ENCODE measurements around the gene TRAPPC14.
"Not testable (repeated sequence)": the region's sequence is repeated elsewhere in the genome, so short reads cannot be mapped to it uniquely, and the experiment has no call there.

The TRAPPC14 gene

DNA sequence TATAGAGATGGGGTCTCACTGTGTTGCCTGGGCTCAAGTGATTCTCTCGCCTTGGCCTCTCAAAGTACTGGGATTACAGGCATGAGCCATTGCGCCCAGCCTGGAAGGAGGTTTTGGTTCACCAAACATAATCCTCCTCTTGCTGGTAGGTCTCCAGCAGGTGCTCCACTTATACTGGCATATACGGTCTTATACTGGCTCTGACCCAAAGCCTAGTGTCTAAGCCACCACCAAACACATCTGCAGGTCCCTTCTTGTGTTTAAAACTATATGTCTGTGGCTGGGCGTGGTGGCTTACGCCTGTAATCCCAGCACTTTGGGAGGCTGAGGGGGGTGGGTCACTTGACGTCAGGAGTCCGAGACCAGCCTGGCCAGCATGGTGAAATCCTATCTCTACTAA, 26.4 kb downstream of the TRAPPC14 start:
- Histone ChIP-seq H3K9me3 (replicated peaks in 1 of 2; ENCODE audit: control insufficient read depth in 2 of 2, insufficient read depth in 1 of 2, low read depth in 1 of 2, low read length in 2 of 2) (no peaks in the 10 kb centered on the region), H3K4me1 (ENCODE audit: control insufficient read depth in 2 of 2, insufficient read depth in 1 of 2, low read depth in 1 of 2, low read length in 2 of 2) (peaks cover 3 to 5% of the 10 kb centered on the region in 2 donors), H3K4ac (ENCODE audit: low read length) (no peak overlapping the region), H2BK120ac (ENCODE audit: low read depth, low read length) (no peak overlapping the region), H3K18ac (ENCODE audit: low read length) (no peak overlapping the region), H4K91ac (ENCODE audit: low read depth, low read length, poor library complexity) (no peak overlapping the region), H2BK12ac (ENCODE audit: low read length) (no peak overlapping the region), H2BK15ac (ENCODE audit: low read length) (no peak overlapping the region), H2BK5ac (ENCODE audit: low read length) (no peak overlapping the region), H3K27me3 (ENCODE audit: control insufficient read depth in 3 of 3, insufficient read depth in 3 of 3, low read depth in 1 of 3, low read length in 3 of 3) (peaks cover 0 to 15% (median 0%) of the 10 kb centered on the region in 3 experiments), H2AK5ac (ENCODE audit: low read depth, low read length) (no peak overlapping the region), H3K4me3 (ENCODE audit: low read length in 2 of 2) (no peak overlapping the region), H3K23ac (ENCODE audit: low read depth, low read length, poor library complexity) (no peak overlapping the region), H4K8ac (ENCODE audit: low read depth, low read length) (no peak overlapping the region), H2AFZ (ENCODE audit: low read length) (peak overlapping the region; percentile 21), H3K36me3 (replicated peaks in 1 of 2; ENCODE audit: control insufficient read depth in 2 of 2, insufficient read depth in 2 of 2, low read length in 2 of 2) (no peaks in the 10 kb centered on the region), H3K14ac (ENCODE audit: low read length) (no peak overlapping the region), H3K9ac (ENCODE audit: low read depth, low read length, poor library complexity) (no peak overlapping the region), H3K79me1 (ENCODE audit: low read depth, low read length) (no peaks in the 10 kb centered on the region), H3K4me2 (ENCODE audit: insufficient read depth, low read length, poor library complexity, severe bottlenecking) (no peak overlapping the region), H3K27ac (replicated peaks; ENCODE audit: low read length) (no peak overlapping the region)
- DNase-seq (ENCODE audit: low spot score): no peak
- WGBS, 2 donors (ENCODE audit: extremely low coverage in 2 of 2, insufficient read length in 2 of 2, insufficient replicate concordance in 1 of 2): no CpG with 5 or more reads among the region's 7 CpGs

- H3K79me1 ChIP-seq (ENCODE audit: low read depth, low read length): no peaks in the 10 kb centered on the region
- peak; percentile 74 for DNase-seq (ENCODE audit: low spot score)
- no peak overlapping the region for H3K4ac ChIP-seq (ENCODE audit: low read length)
- H3K4me3 ChIP-seq (ENCODE audit: low read length in 2 of 2): no peak overlapping the region
- no peak overlapping the region for H2BK15ac ChIP-seq (ENCODE audit: low read length)
- no peaks in the 10 kb centered on the region for H3K36me3 ChIP-seq (replicated peaks in 1 of 2; ENCODE audit: control insufficient read depth in 2 of 2, insufficient read depth in 2 of 2, low read length in 2 of 2)
- no peak overlapping the region for H4K8ac ChIP-seq (ENCODE audit: low read depth, low read length)
- no peak overlapping the region for H3K14ac ChIP-seq (ENCODE audit: low read length)
- H3K4me1 ChIP-seq (ENCODE audit: control insufficient read depth in 2 of 2, insufficient read depth in 1 of 2, low read depth in 1 of 2, low read length in 2 of 2): peaks cover 3 to 6% of the 10 kb centered on the region in 2 donors
- no peak overlapping the region for H2BK5ac ChIP-seq (ENCODE audit: low read length)
- no peak overlapping the region for H4K91ac ChIP-seq (ENCODE audit: low read depth, low read length, poor library complexity)
- no peak overlapping the region for H2AK5ac ChIP-seq (ENCODE audit: low read depth, low read length)
- WGBS, 2 donors (ENCODE audit: extremely low coverage in 2 of 2, insufficient read length in 2 of 2, insufficient replicate concordance in 1 of 2): no CpG with 5 or more reads among the region's 24 CpGs
- H3K18ac ChIP-seq (ENCODE audit: low read length): no peak overlapping the region
- peak overlapping the region; percentile 88 for H2AFZ ChIP-seq (ENCODE audit: low read length)
- H3K27me3 ChIP-seq (ENCODE audit: control insufficient read depth in 3 of 3, insufficient read depth in 3 of 3, low read depth in 1 of 3, low read length in 3 of 3): peaks cover 0 to 15% (median 0%) of the 10 kb centered on the region in 3 experiments
- no peak overlapping the region for H3K27ac ChIP-seq (replicated peaks; ENCODE audit: low read length)
- no peak overlapping the region for H3K23ac ChIP-seq (ENCODE audit: low read depth, low read length, poor library complexity)
- H2BK12ac ChIP-seq (ENCODE audit: low read length): no peak overlapping the region
- H3K9ac ChIP-seq (ENCODE audit: low read depth, low read length, poor library complexity): no peak overlapping the region
- H2BK120ac ChIP-seq (ENCODE audit: low read depth, low read length): no peak overlapping the region
- no peaks in the 10 kb centered on the region for H3K9me3 ChIP-seq (replicated peaks in 1 of 2; ENCODE audit: control insufficient read depth in 2 of 2, insufficient read depth in 1 of 2, low read depth in 1 of 2, low read length in 2 of 2)
- H3K4me2 ChIP-seq (ENCODE audit: insufficient read depth, low read length, poor library complexity, severe bottlenecking): no peak overlapping the region
Measured at GRCh38 chr7:100130608-100131453, 27.7 kb downstream of the TRAPPC14 start.

DNA sequence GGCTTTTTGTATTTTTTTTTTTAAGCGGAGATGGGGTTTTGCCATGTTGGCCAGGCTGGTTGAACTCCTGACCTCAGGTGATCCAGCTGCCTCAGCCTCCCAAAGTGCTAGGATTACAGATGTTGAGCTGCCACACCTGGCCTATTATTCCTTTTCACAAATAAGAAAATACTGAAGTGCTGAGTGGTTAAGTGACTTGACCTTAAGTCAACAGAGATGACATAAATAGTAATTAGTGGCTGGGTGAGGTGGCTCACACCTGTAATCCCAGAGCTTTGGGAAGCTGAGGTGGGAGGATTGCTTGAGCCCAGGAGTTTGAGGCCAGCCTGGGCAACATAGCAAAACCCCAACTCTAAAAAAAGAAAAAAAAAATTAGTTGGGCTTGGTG, 28.3 kb downstream of the TRAPPC14 start:
- not testable (repeated sequence) for H3K79me1 ChIP-seq (ENCODE audit: low read depth, low read length); H3K4ac ChIP-seq (ENCODE audit: low read length); H3K4me2 ChIP-seq (ENCODE audit: insufficient read depth, low read length, poor library complexity, severe bottlenecking); H3K9me3 ChIP-seq (replicated peaks in 1 of 2; ENCODE audit: control insufficient read depth in 2 of 2, insufficient read depth in 1 of 2, low read depth in 1 of 2, low read length in 2 of 2); H2BK15ac ChIP-seq (ENCODE audit: low read length); H2BK5ac ChIP-seq (ENCODE audit: low read length); H4K91ac ChIP-seq (ENCODE audit: low read depth, low read length, poor library complexity); H3K9ac ChIP-seq (ENCODE audit: low read depth, low read length, poor library complexity); H2BK12ac ChIP-seq (ENCODE audit: low read length); H2AFZ ChIP-seq (ENCODE audit: low read length); H3K4me1 ChIP-seq (ENCODE audit: control insufficient read depth in 2 of 2, insufficient read depth in 1 of 2, low read depth in 1 of 2, low read length in 2 of 2); H2AK5ac ChIP-seq (ENCODE audit: low read depth, low read length); H3K23ac ChIP-seq (ENCODE audit: low read depth, low read length, poor library complexity); H3K36me3 ChIP-seq (replicated peaks in 1 of 2; ENCODE audit: control insufficient read depth in 2 of 2, insufficient read depth in 2 of 2, low read length in 2 of 2); H2BK120ac ChIP-seq (ENCODE audit: low read depth, low read length); H4K8ac ChIP-seq (ENCODE audit: low read depth, low read length); H3K18ac ChIP-seq (ENCODE audit: low read length); H3K4me3 ChIP-seq (ENCODE audit: low read length in 2 of 2); H3K14ac ChIP-seq (ENCODE audit: low read length); DNase-seq (ENCODE audit: low spot score); H3K27ac ChIP-seq (replicated peaks; ENCODE audit: low read length)
- no CpG with 5 or more reads among the region's 1 CpG for WGBS, 2 donors (ENCODE audit: extremely low coverage in 2 of 2, insufficient read length in 2 of 2, insufficient replicate concordance in 1 of 2)
- peaks cover 0 to 15% (median 0%) of the 10 kb centered on the region in 3 experiments for H3K27me3 ChIP-seq (ENCODE audit: control insufficient read depth in 3 of 3, insufficient read depth in 3 of 3, low read depth in 1 of 3, low read length in 3 of 3)

DNA sequence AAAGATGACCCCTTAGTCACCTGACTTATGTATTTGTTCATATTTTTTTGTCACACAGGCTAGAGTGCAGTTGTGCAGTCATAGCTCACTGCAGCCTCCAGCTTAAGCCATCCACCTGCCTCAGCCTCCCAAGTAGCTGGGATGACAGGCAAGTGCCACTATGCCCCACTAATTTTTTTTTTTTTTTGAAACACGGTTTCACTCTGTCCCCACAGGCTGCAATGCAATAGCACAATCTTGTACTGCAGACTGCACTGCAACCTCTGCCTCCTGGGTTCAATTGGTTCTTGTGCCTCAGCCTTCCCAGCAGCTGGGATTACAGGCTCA, 29.9 kb downstream of the TRAPPC14 start:
- no peak overlapping the region for H3K4me2 ChIP-seq (ENCODE audit: insufficient read depth, low read length, poor library complexity, severe bottlenecking)
- H3K27me3 ChIP-seq (ENCODE audit: control insufficient read depth in 3 of 3, insufficient read depth in 3 of 3, low read depth in 1 of 3, low read length in 3 of 3): peaks cover 0 to 15% (median 0%) of the 10 kb centered on the region in 3 experiments
- no peak overlapping the region for H3K14ac ChIP-seq (ENCODE audit: low read length)
- no peak overlapping the region for H2BK120ac ChIP-seq (ENCODE audit: low read depth, low read length)
- H2BK5ac ChIP-seq (ENCODE audit: low read length): no peak overlapping the region
- no peak overlapping the region for H3K18ac ChIP-seq (ENCODE audit: low read length)
- H4K8ac ChIP-seq (ENCODE audit: low read depth, low read length): no peak overlapping the region
- H3K36me3 ChIP-seq (replicated peaks in 1 of 2; ENCODE audit: control insufficient read depth in 2 of 2, insufficient read depth in 2 of 2, low read length in 2 of 2): peaks cover 4 to 17% of the 10 kb centered on the region in 2 donors
- no peak overlapping the region for H3K23ac ChIP-seq (ENCODE audit: low read depth, low read length, poor library complexity)
- H3K4me1 ChIP-seq (ENCODE audit: control insufficient read depth in 2 of 2, insufficient read depth in 1 of 2, low read depth in 1 of 2, low read length in 2 of 2): peaks cover 3 to 6% of the 10 kb centered on the region in 2 donors
- peak overlapping the region in 1 of 2 donors; percentile 2 for H3K4me3 ChIP-seq (ENCODE audit: low read length in 2 of 2)
- no peak overlapping the region for H2AK5ac ChIP-seq (ENCODE audit: low read depth, low read length)
- H3K79me1 ChIP-seq (ENCODE audit: low read depth, low read length): peaks cover 2% of the 10 kb centered on the region
- no CpG with 5 or more reads among the region's 1 CpG for WGBS, 2 donors (ENCODE audit: extremely low coverage in 2 of 2, insufficient read length in 2 of 2, insufficient replicate concordance in 1 of 2)
- H4K91ac ChIP-seq (ENCODE audit: low read depth, low read length, poor library complexity): no peak overlapping the region
- H2AFZ ChIP-seq (ENCODE audit: low read length): no peak overlapping the region
- H3K27ac ChIP-seq (replicated peaks; ENCODE audit: low read length): no peak overlapping the region
- DNase-seq (ENCODE audit: low spot score): no peak
- H3K9me3 ChIP-seq (replicated peaks in 1 of 2; ENCODE audit: control insufficient read depth in 2 of 2, insufficient read depth in 1 of 2, low read depth in 1 of 2, low read length in 2 of 2): no peaks in the 10 kb centered on the region
- H3K9ac ChIP-seq (ENCODE audit: low read depth, low read length, poor library complexity): no peak overlapping the region
- H2BK15ac ChIP-seq (ENCODE audit: low read length): no peak overlapping the region
- no peak overlapping the region for H3K4ac ChIP-seq (ENCODE audit: low read length)
- H2BK12ac ChIP-seq (ENCODE audit: low read length): no peak overlapping the region

Data from neuronal stem cell (in vitro differentiated cells).